Spleen (tissue), 11 donors: Measurements from ENCODE around the gene ITCH. TPM values are rescaled to one million over a fixed set of nuclear protein-coding genes. Genes with fewer than 3 reads are reported as not detected.
"Not testable (repeated sequence)": the region's sequence is repeated elsewhere in the genome, so short reads cannot be mapped to it uniquely, and the experiment has no call there.

ENCODE experiments used
- DNase-seq: peaks from one replicate; pipeline ENCODE4 v3.0.0-alpha.2; 2020
- H3K27ac ChIP-seq, 8 donors: fragments of 200-600 bp; sonication (generic) in 7 of 8; 1 replicate in 4 of 8; 2 replicates in 4 of 8; pipeline versions ENCODE4 v1.5.0 to v1.8.0; 2016 to 2021; ENCODE audit warnings: inconsistent platforms in 4 of 8, mild to moderate bottlenecking in 4 of 8, moderate library complexity in 1 of 8
- H3K27me3 ChIP-seq, 7 donors: fragments of 200-600 bp; sonication (generic) in 6 of 7; replicated peaks in 1 of 7; 1 replicate in 4 of 7; 2 replicates in 3 of 7; pipeline versions ENCODE4 v1.5.0 to v1.8.0; 2016 to 2021; ENCODE audit warnings: inconsistent platforms in 3 of 7, mild to moderate bottlenecking in 1 of 7
- H3K36me3 ChIP-seq, 6 donors: fragments of 200-600 bp; sonication (generic) in 5 of 6; 1 replicate in 4 of 6; 2 replicates in 2 of 6; pipeline versions ENCODE4 v1.5.0 to v1.8.0; 2016 to 2021; ENCODE audit warnings: inconsistent platforms in 2 of 6
- H3K4me1 ChIP-seq, 6 donors: fragments of 200-600 bp; sonication (generic) in 5 of 6; 1 replicate in 3 of 6; 2 replicates in 3 of 6; pipeline versions ENCODE4 v1.5.0 to v1.8.0; 2016 to 2021; ENCODE audit warnings: inconsistent platforms in 3 of 6
- H3K4me3 ChIP-seq, 8 donors: fragments of 200-600 bp; sonication (generic) in 7 of 8; 1 replicate in 4 of 8; 2 replicates in 4 of 8; pipeline versions ENCODE4 v1.5.0 to v1.8.0; 2016 to 2021; ENCODE audit warnings: inconsistent platforms in 4 of 8, mild to moderate bottlenecking in 4 of 8, moderate library complexity in 2 of 8
- H3K9me3 ChIP-seq, 8 donors: fragments of 200-600 bp; sonication (generic) in 7 of 8; 1 replicate in 4 of 8; 2 replicates in 4 of 8; pipeline versions ENCODE4 v1.5.0 to v1.8.0; 2016 to 2021; ENCODE audit warnings: inconsistent platforms in 4 of 8
- POLR2A ChIP-seq, 3 donors: fragments of 450-650 bp; IDR thresholded peaks; one replicate each; pipeline ENCODE4 v1.5.1; 2017; ENCODE audit warnings: antibody characterized with exemption in 3 of 3, mild to moderate bottlenecking in 1 of 3
- POLR2AphosphoS5 ChIP-seq, 3 donors: sonication (generic); formaldehyde crosslinking; IDR thresholded peaks; one replicate each; pipeline ENCODE4 v1.5.1; 2017; ENCODE audit warnings: antibody characterized with exemption in 3 of 3
- WGBS, 5 donors: extraction: QIAGEN DNeasy Blood & Tissue Kit in 3 of 5; methylation state at CpG; one replicate each; pipeline versions ENCODE4 v1.1.5 to v1.1.7; 2013 to 2018; 5-methylcytosine and 5-hydroxymethylcytosine counted together
- intact Hi-C: fragments of 100-400 bp; cut with DNase I; formaldehyde crosslinking; loops from one replicate; pipeline ENCODE4 v1.15.0; 2023; ENCODE audit warnings: low total_unique reads
- polyA plus RNA-seq, 3 donors: library from polyadenylated mRNA; stranded (reverse); fragments of 200-250 nt; gene quantifications; one replicate each; pipeline ENCODE4 v1.2.1, GENCODE V29; 2013
- total RNA-seq, 7 donors: library from RNA; depleted of rRNA in 3 of 7; stranded (reverse); fragments of >200 nt in 3 of 7; fragmentation: NEBNext Ultra II Directional in 4 of 7; extraction: Animal tissue kit (Norgen Biotek cat#: 25700) in 4 of 7; gene quantifications; one replicate each; pipeline versions ENCODE4 v1.1.0 to v1.2.1, GENCODE V29; 2016 to 2021
- TF ChIP-seq, protein P1 (sequence below), 11 experiments: fragments of 200-600 bp in 7 of 11; fragments of 450-650 bp in 4 of 11; sonication (generic) in 4 of 11; IDR thresholded peaks in 8 of 11; conservative IDR thresholded peaks in 3 of 11; 1 replicate in 7 of 11; 2 replicates in 4 of 11; pipeline versions ENCODE4 v1.4.0 to v1.8.0; 2016 to 2021; ENCODE audit warnings: antibody characterized with exemption in 11 of 11, inconsistent platforms in 4 of 11, mild to moderate bottlenecking in 1 of 11
- donor health status: healthy with polysubstance abuse.
- donor health status: DM: no; HTN: no; CAD: no; lungs with moderate emphysema.
- donor health status: DM: no; HTN: no; CAD: no.
- donor health status: Bipolar disorder and iron deficiency.
- donor health status: healthy.
- donor health status: DM: no; HTN: no; CAD: no.
- donor health status: DM: yes; HTN: yes; CAD: no.

Gene ITCH
- total and polyA plus RNA-seq, 10 donors: 6.9 to 72.7 (median 61.6) TPM

GRCh38 chr20:34495307-34495706 lies 132.2 kb downstream of the ITCH start:
- Histone ChIP-seq H3K36me3 (peaks cover 0 to 99% (median 55%) of the 10 kb centered on the region in 6 donors), H3K27me3 (no peaks in the 10 kb centered on the region), H3K4me1 (peaks cover 0 to 5% (median 0%) of the 10 kb centered on the region in 6 donors), H3K9me3 (peaks cover 0 to 27% (median 14%) of the 10 kb centered on the region in 8 donors), H3K27ac (no peak overlapping the region), H3K4me3 (no peak overlapping the region)
- intact Hi-C loops: no loop called here
- DNase-seq: no peak
- 94 to 97% (median 96%) methylated on average over 7 of the region's 7 CpGs for WGBS, 5 donors
- TF ChIP-seq POLR2AphosphoS5 (IDR thresholded peaks at IDR 0.05) (no peak), POLR2A (IDR thresholded peaks at IDR 0.05) (no peak)
- TF ChIP-seq, protein P1, sequence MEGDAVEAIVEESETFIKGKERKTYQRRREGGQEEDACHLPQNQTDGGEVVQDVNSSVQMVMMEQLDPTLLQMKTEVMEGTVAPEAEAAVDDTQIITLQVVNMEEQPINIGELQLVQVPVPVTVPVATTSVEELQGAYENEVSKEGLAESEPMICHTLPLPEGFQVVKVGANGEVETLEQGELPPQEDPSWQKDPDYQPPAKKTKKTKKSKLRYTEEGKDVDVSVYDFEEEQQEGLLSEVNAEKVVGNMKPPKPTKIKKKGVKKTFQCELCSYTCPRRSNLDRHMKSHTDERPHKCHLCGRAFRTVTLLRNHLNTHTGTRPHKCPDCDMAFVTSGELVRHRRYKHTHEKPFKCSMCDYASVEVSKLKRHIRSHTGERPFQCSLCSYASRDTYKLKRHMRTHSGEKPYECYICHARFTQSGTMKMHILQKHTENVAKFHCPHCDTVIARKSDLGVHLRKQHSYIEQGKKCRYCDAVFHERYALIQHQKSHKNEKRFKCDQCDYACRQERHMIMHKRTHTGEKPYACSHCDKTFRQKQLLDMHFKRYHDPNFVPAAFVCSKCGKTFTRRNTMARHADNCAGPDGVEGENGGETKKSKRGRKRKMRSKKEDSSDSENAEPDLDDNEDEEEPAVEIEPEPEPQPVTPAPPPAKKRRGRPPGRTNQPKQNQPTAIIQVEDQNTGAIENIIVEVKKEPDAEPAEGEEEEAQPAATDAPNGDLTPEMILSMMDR (IDR thresholded peaks at IDR 0.05 in 8 of 11, conservative IDR thresholded peaks at IDR 0.05 in 3 of 11): no peak

GRCh38 chr20:34495916-34496315 lies 132.8 kb downstream of the ITCH start:
- Histone ChIP-seq H3K27ac (no peak overlapping the region), H3K27me3 (no peaks in the 10 kb centered on the region), H3K4me3 (no peak overlapping the region), H3K36me3 (peaks cover 0 to 99% (median 51%) of the 10 kb centered on the region in 6 donors), H3K9me3 (peaks cover 2 to 33% (median 20%) of the 10 kb centered on the region in 8 donors), H3K4me1 (peaks cover 0 to 5% (median 0%) of the 10 kb centered on the region in 6 donors)
- DNase-seq: no peak
- TF ChIP-seq POLR2AphosphoS5 (IDR thresholded peaks at IDR 0.05) (no peak), POLR2A (IDR thresholded peaks at IDR 0.05) (no peak)
- TF ChIP-seq, protein P1 (IDR thresholded peaks at IDR 0.05 in 8 of 11, conservative IDR thresholded peaks at IDR 0.05 in 3 of 11): no peak
- WGBS, 5 donors: 76 to 100% (median 94%) methylated on average over 1 of the region's 1 CpG
- intact Hi-C loops: no loop called here

DNA sequence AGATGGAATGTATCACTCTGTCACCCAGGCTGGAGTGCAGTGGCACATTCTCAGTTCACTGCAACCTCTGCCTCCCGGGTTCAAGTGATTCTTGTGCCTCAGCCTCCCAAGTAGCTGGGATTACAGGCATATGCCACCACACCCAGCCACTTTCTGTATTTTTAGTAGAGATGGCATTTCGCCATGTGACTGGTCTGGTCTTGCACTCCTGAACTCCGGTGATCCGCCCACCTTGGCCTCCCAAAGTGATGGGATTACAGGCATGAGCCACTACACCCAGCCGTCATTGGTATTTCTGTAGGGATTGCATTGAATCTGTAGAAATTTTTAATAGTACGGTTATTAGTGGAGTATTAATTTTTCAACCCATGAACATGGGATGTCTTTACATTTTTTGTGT lies 134.5 kb downstream of the ITCH start:
- DNase-seq, H3K27me3 ChIP-seq, H3K4me1 ChIP-seq, H3K27ac ChIP-seq, H3K4me3 ChIP-seq, intact Hi-C loops: not testable (repeated sequence)
- Histone ChIP-seq H3K9me3 (peaks cover 3 to 38% (median 25%) of the 10 kb centered on the region in 8 donors), H3K36me3 (peaks cover 0 to 100% (median 45%) of the 10 kb centered on the region in 6 donors)
- WGBS, 5 donors: 97 to 99% (median 98%) methylated on average over 6 of the region's 6 CpGs

DNA sequence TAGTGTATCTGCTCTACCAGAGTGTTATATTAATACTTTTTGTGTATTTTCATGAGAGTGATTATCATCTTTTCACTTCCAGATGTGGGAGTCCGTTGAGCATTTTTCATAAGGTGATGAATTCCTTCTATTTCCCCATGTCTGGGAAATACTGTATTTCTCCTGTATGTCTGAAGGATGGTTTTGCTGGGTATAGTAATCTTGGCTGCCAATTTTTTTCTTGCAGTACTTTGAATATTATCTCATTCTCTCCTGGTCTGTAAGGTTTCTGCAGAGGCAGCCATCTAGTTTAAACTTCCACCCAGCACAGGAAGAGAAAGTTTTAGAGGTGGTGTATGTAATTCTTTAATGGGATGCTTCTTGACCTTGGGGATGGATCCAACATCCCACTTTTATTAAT lies 137.8 kb downstream of the ITCH start:
- intact Hi-C loops: no loop called here
- TF ChIP-seq POLR2AphosphoS5 (IDR thresholded peaks at IDR 0.05) (no peak), POLR2A (IDR thresholded peaks at IDR 0.05) (no peak)
- TF ChIP-seq, protein P1 (IDR thresholded peaks at IDR 0.05 in 8 of 11, conservative IDR thresholded peaks at IDR 0.05 in 3 of 11): no peak
- 83 to 98% (median 97%) methylated on average over 1 of the region's 1 CpG for WGBS, 5 donors
- no peaks in the 10 kb centered on the region for H3K27me3 ChIP-seq
- no peak for DNase-seq
- peaks cover 0 to 99% (median 42%) of the 10 kb centered on the region in 6 donors for H3K36me3 ChIP-seq
- peaks cover 3 to 38% (median 25%) of the 10 kb centered on the region in 8 donors for H3K9me3 ChIP-seq
- H3K4me1 ChIP-seq: peaks cover 0 to 1% (median 0%) of the 10 kb centered on the region in 6 donors
- no peak overlapping the region for H3K27ac ChIP-seq
- H3K4me3 ChIP-seq: no peak overlapping the region

GRCh38 chr20:34506480-34506879 lies 143.4 kb downstream of the ITCH start:
- intact Hi-C loops: no loop called here
- no peak overlapping the region for H3K4me3 ChIP-seq
- no peaks in the 10 kb centered on the region for H3K27me3 ChIP-seq
- H3K36me3 ChIP-seq: peaks cover 0 to 99% (median 36%) of the 10 kb centered on the region in 6 donors
- DNase-seq: no peak
- no peaks in the 10 kb centered on the region for H3K4me1 ChIP-seq
- H3K27ac ChIP-seq: no peak overlapping the region
- H3K9me3 ChIP-seq: no peaks in the 10 kb centered on the region
- WGBS, 5 donors: 87 to 98% (median 94%) methylated on average over 3 of the region's 3 CpGs
- TF ChIP-seq POLR2AphosphoS5 (IDR thresholded peaks at IDR 0.05): no peak
